Measurements from ENCODE around the gene PAPPA.

The PAPPA gene

GRCh38 chr9:116157436-116158138 lies 4.0 kb downstream of the PAPPA start:
- no peak overlapping the region for H3K4me3 ChIP-seq (ENCODE audit: control insufficient read depth in 1 of 7, extremely low read depth in 1 of 7, insufficient read depth in 4 of 7, low read depth in 2 of 7, low read length in 6 of 7)
- no peaks in the 10 kb centered on the region for H3K9me3 ChIP-seq (ENCODE audit: control extremely low read depth in 1 of 5, control insufficient read depth in 4 of 5, insufficient read depth in 2 of 5, low read depth in 1 of 5, low read length in 4 of 5)
- peaks cover 26 to 85% (median 37%) of the 10 kb centered on the region in 5 experiments for H3K27me3 ChIP-seq (replicated peaks in 2 of 5; ENCODE audit: control insufficient read depth in 4 of 5, insufficient read depth in 5 of 5, low read length in 4 of 5)
- no peak for DNase-seq
- no peaks in the 10 kb centered on the region for H3K36me3 ChIP-seq (ENCODE audit: control insufficient read depth in 4 of 4, insufficient read depth in 4 of 4, low read length in 3 of 4)
- ChIA-PET CTCF (no interaction called here), POLR2A (no interaction called here)
- no peak overlapping the region for H3K27ac ChIP-seq (ENCODE audit: insufficient read depth in 1 of 2, low read depth in 1 of 2, low read length in 2 of 2, poor library complexity in 1 of 2, severe bottlenecking in 2 of 2)
- no CpG with 5 or more reads among the region's 6 CpGs for WGBS (ENCODE audit: insufficient coverage)
- peaks cover 0 to 15% (median 5%) of the 10 kb centered on the region in 4 experiments for H3K4me1 ChIP-seq (ENCODE audit: control extremely low read depth in 1 of 4, control insufficient read depth in 4 of 4, insufficient read depth in 4 of 4, low read length in 3 of 4)

- peaks cover 8 to 54% (median 23%) of the 10 kb centered on the region in 5 experiments for H3K27me3 ChIP-seq (replicated peaks in 2 of 5; ENCODE audit: control insufficient read depth in 4 of 5, insufficient read depth in 5 of 5, low read length in 4 of 5)
- POLR2A ChIA-PET = no interaction called here
- CTCF ChIA-PET = interaction anchor here (0.7 to 1.3 kb wide), 3 partner anchors 9 to 411 kb away, joined by 3 to 5 read pairs (median 3); no protein-coding TSS in a partner anchor
- DNase-seq = no peak
- no peak overlapping the region for H3K27ac ChIP-seq (ENCODE audit: insufficient read depth in 1 of 2, low read depth in 1 of 2, low read length in 2 of 2, poor library complexity in 1 of 2, severe bottlenecking in 2 of 2)
- H3K36me3 ChIP-seq (ENCODE audit: control insufficient read depth in 4 of 4, insufficient read depth in 4 of 4, low read length in 3 of 4) = no peaks in the 10 kb centered on the region
- H3K4me3 ChIP-seq (ENCODE audit: control insufficient read depth in 1 of 7, extremely low read depth in 1 of 7, insufficient read depth in 4 of 7, low read depth in 2 of 7, low read length in 6 of 7) = no peak overlapping the region
- H3K9me3 ChIP-seq (ENCODE audit: control extremely low read depth in 1 of 5, control insufficient read depth in 4 of 5, insufficient read depth in 2 of 5, low read depth in 1 of 5, low read length in 4 of 5) = no peaks in the 10 kb centered on the region
- peaks cover 0 to 4% (median 2%) of the 10 kb centered on the region in 4 experiments for H3K4me1 ChIP-seq (ENCODE audit: control extremely low read depth in 1 of 4, control insufficient read depth in 4 of 4, insufficient read depth in 4 of 4, low read length in 3 of 4)
- 81% methylated on average over 4 of the region's 9 CpGs for WGBS (ENCODE audit: insufficient coverage)
Observed at GRCh38 chr9:116160676-116161571, 7.3 kb downstream of the PAPPA start.

GRCh38 chr9:116162241-116162781 lies 8.7 kb downstream of the PAPPA start:
- Histone ChIP-seq H3K36me3 (ENCODE audit: control insufficient read depth in 4 of 4, insufficient read depth in 4 of 4, low read length in 3 of 4) (no peaks in the 10 kb centered on the region), H3K27ac (ENCODE audit: insufficient read depth in 1 of 2, low read depth in 1 of 2, low read length in 2 of 2, poor library complexity in 1 of 2, severe bottlenecking in 2 of 2) (no peak overlapping the region), H3K9me3 (ENCODE audit: control extremely low read depth in 1 of 5, control insufficient read depth in 4 of 5, insufficient read depth in 2 of 5, low read depth in 1 of 5, low read length in 4 of 5) (no peaks in the 10 kb centered on the region), H3K4me3 (ENCODE audit: control insufficient read depth in 1 of 7, extremely low read depth in 1 of 7, insufficient read depth in 4 of 7, low read depth in 2 of 7, low read length in 6 of 7) (no peak overlapping the region), H3K4me1 (ENCODE audit: control extremely low read depth in 1 of 4, control insufficient read depth in 4 of 4, insufficient read depth in 4 of 4, low read length in 3 of 4) (no peaks in the 10 kb centered on the region), H3K27me3 (replicated peaks in 2 of 5; ENCODE audit: control insufficient read depth in 4 of 5, insufficient read depth in 5 of 5, low read length in 4 of 5) (peaks cover 6 to 41% (median 14%) of the 10 kb centered on the region in 5 experiments)
- peak in 1 of 3 donors; percentile 19 for DNase-seq
- ChIA-PET CTCF (interaction anchor here (1.3 to 2.1 kb wide), 2 partner anchors 10 to 409 kb away, joined by 5 to 7 read pairs; no protein-coding TSS in a partner anchor), POLR2A (no interaction called here)
- 84% methylated on average over 5 of the region's 5 CpGs for WGBS (ENCODE audit: insufficient coverage)

GRCh38 chr9:116163293-116164055 lies 9.9 kb downstream of the PAPPA start:
- POLR2A ChIA-PET = interaction anchor here (0.8 kb wide), 1 partner anchor 332 kb away, joined by 3 read pairs; no protein-coding TSS in a partner anchor
- Histone ChIP-seq H3K36me3 (ENCODE audit: control insufficient read depth in 4 of 4, insufficient read depth in 4 of 4, low read length in 3 of 4) (no peaks in the 10 kb centered on the region), H3K9me3 (ENCODE audit: control extremely low read depth in 1 of 5, control insufficient read depth in 4 of 5, insufficient read depth in 2 of 5, low read depth in 1 of 5, low read length in 4 of 5) (no peaks in the 10 kb centered on the region), H3K4me3 (ENCODE audit: control insufficient read depth in 1 of 7, extremely low read depth in 1 of 7, insufficient read depth in 4 of 7, low read depth in 2 of 7, low read length in 6 of 7) (no peak overlapping the region), H3K27me3 (replicated peaks in 2 of 5; ENCODE audit: control insufficient read depth in 4 of 5, insufficient read depth in 5 of 5, low read length in 4 of 5) (peaks cover under 1 to 30% (median 6%) of the 10 kb centered on the region in 5 experiments), H3K4me1 (ENCODE audit: control extremely low read depth in 1 of 4, control insufficient read depth in 4 of 4, insufficient read depth in 4 of 4, low read length in 3 of 4) (no peaks in the 10 kb centered on the region), H3K27ac (ENCODE audit: insufficient read depth in 1 of 2, low read depth in 1 of 2, low read length in 2 of 2, poor library complexity in 1 of 2, severe bottlenecking in 2 of 2) (no peak overlapping the region)
- WGBS (ENCODE audit: insufficient coverage) = 86% methylated on average over 1 of the region's 2 CpGs
- DNase-seq = no peak
- CTCF ChIA-PET = interaction anchor here (0.9 to 2.1 kb wide), 4 partner anchors 10 to 408 kb away, joined by 4 to 7 read pairs (median 4); partner anchors contain the start of gene PAPPA

- Histone ChIP-seq H3K4me3 (ENCODE audit: control insufficient read depth in 1 of 7, extremely low read depth in 1 of 7, insufficient read depth in 4 of 7, low read depth in 2 of 7, low read length in 6 of 7) (no peak overlapping the region), H3K27me3 (replicated peaks in 2 of 5; ENCODE audit: control insufficient read depth in 4 of 5, insufficient read depth in 5 of 5, low read length in 4 of 5) (peaks cover 0 to 6% (median under 1%) of the 10 kb centered on the region in 5 experiments), H3K4me1 (ENCODE audit: control extremely low read depth in 1 of 4, control insufficient read depth in 4 of 4, insufficient read depth in 4 of 4, low read length in 3 of 4) (no peaks in the 10 kb centered on the region), H3K36me3 (ENCODE audit: control insufficient read depth in 4 of 4, insufficient read depth in 4 of 4, low read length in 3 of 4) (no peaks in the 10 kb centered on the region), H3K9me3 (ENCODE audit: control extremely low read depth in 1 of 5, control insufficient read depth in 4 of 5, insufficient read depth in 2 of 5, low read depth in 1 of 5, low read length in 4 of 5) (no peaks in the 10 kb centered on the region), H3K27ac (ENCODE audit: insufficient read depth in 1 of 2, low read depth in 1 of 2, low read length in 2 of 2, poor library complexity in 1 of 2, severe bottlenecking in 2 of 2) (no peak overlapping the region)
- CTCF ChIA-PET = no interaction called here
- POLR2A ChIA-PET = interaction anchor here (0.7 kb wide), 1 partner anchor 30 kb away, joined by 3 read pairs; no protein-coding TSS in a partner anchor
- 100% methylated on average over 2 of the region's 2 CpGs for WGBS (ENCODE audit: insufficient coverage)
- DNase-seq = no peak
Observed at GRCh38 chr9:116165912-116166311, 12.3 kb downstream of the PAPPA start.

GRCh38 chr9:116166713-116167112 lies 13.1 kb downstream of the PAPPA start:
- peaks cover 0 to 7% (median 0%) of the 10 kb centered on the region in 5 experiments for H3K27me3 ChIP-seq (replicated peaks in 2 of 5; ENCODE audit: control insufficient read depth in 4 of 5, insufficient read depth in 5 of 5, low read length in 4 of 5)
- H3K36me3 ChIP-seq (ENCODE audit: control insufficient read depth in 4 of 4, insufficient read depth in 4 of 4, low read length in 3 of 4) = no peaks in the 10 kb centered on the region
- no peak overlapping the region for H3K4me3 ChIP-seq (ENCODE audit: control insufficient read depth in 1 of 7, extremely low read depth in 1 of 7, insufficient read depth in 4 of 7, low read depth in 2 of 7, low read length in 6 of 7)
- H3K27ac ChIP-seq (ENCODE audit: insufficient read depth in 1 of 2, low read depth in 1 of 2, low read length in 2 of 2, poor library complexity in 1 of 2, severe bottlenecking in 2 of 2) = no peak overlapping the region
- no peaks in the 10 kb centered on the region for H3K4me1 ChIP-seq (ENCODE audit: control extremely low read depth in 1 of 4, control insufficient read depth in 4 of 4, insufficient read depth in 4 of 4, low read length in 3 of 4)
- ChIA-PET POLR2A (no interaction called here), CTCF (no interaction called here)
- no peaks in the 10 kb centered on the region for H3K9me3 ChIP-seq (ENCODE audit: control extremely low read depth in 1 of 5, control insufficient read depth in 4 of 5, insufficient read depth in 2 of 5, low read depth in 1 of 5, low read length in 4 of 5)
- DNase-seq = no peak
- WGBS (ENCODE audit: insufficient coverage) = 80% methylated on average over 1 of the region's 1 CpG
